ENCODE results near the gene PSMD8.

Gene PSMD8

DNA sequence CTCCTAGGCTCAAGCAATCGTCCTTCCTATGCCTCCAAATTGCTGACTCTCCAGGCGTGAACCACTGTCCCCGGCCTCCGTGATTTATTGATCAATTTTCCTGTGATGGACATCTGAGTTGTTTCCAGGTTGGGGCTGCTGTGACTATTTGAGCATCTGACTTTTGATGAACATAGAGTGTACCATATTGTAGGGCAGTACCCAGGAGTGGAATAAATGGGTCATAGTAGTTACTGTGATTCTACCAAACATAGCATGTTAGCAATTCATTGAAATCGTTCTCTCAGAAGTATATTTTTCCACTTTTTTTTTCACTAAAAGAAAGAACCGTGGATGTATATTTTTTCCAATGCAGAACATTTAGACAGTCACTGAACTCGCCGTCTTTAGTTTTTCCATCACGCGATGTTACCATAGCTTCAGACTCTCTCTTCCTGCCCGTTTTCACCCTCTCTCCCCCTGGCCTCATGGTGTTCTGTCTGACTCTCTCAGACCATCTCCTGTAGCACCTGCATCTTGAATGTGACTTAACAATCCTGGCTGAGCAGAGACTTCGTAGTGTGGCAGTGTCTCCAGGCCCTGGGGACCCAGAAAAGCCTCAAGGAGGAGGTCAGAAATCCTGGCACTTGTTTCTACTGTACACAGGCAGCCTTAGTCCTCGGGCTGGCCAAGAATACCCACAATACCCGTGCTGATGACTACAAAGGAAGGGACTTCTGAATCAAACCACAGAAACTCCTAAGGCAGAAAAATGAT lies 54.9 kb downstream of the PSMD8 start:
- Mint-ChIP-seq H3K4me3 (peak overlapping the region in 1 of 2 donors; percentile 6), H3K27ac (peak overlapping the region; percentile 40 to 89), H3K4me1 (peaks cover 42% of the 10 kb centered on the region), H3K27me3 (peaks cover 41% of the 10 kb centered on the region), H3K9me3 (no peaks in the 10 kb centered on the region)
- DNase-seq (no peak), ATAC-seq (no peak)

DNA sequence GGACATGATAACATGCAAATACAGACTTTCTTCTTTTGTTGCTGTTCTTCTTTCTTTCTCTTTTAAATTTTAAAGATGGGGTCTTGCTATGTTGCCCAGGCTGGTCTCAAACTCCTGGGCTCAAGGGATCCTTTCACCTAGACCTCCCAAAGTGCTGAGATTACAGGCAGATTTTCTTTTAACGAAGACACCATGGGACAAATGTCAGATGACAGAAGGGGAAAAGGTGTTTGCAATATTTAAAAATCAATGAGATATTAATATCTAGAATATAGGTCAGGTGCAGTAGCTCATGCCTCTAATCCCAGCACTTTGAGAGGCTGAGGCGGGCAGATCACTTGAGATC lies 55.4 kb downstream of the PSMD8 start:
- Mint-ChIP-seq H3K27me3 (peaks cover 46% of the 10 kb centered on the region), H3K9me3 (no peaks in the 10 kb centered on the region), H3K4me3 (peak overlapping the region in 1 of 2 donors; percentile 6), H3K27ac (peak overlapping the region in 1 of 2 donors; percentile 89), H3K4me1 (peaks cover 47% of the 10 kb centered on the region)
- DNase-seq (no peak), ATAC-seq (no peak)

DNA sequence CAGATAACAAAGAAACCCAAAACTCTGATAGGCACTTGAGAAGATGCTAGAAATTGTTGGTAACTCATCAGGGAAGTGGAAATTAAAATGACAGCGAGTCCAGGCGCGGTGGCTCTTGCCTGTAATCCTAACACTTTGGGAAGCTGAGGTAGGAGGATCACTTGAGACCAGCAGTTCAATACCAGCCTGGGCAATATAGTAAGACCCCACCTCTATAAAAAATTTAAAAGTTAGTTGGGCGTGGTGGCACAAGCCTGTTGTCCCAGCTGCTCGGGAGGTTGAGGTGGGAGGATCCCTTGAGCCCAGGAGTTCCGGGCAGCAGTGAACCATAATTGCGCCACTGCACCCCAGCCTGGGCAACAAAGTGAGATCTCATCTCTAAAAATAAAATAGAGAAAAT lies 56.6 kb downstream of the PSMD8 start:
- Mint-ChIP-seq H3K9me3 (no peaks in the 10 kb centered on the region), H3K27ac (no peak overlapping the region), H3K4me1 (peaks cover 38% of the 10 kb centered on the region), H3K4me3 (no peak overlapping the region), H3K27me3 (peaks cover 45% of the 10 kb centered on the region)
- no peak for DNase-seq
- ATAC-seq: no peak

DNA sequence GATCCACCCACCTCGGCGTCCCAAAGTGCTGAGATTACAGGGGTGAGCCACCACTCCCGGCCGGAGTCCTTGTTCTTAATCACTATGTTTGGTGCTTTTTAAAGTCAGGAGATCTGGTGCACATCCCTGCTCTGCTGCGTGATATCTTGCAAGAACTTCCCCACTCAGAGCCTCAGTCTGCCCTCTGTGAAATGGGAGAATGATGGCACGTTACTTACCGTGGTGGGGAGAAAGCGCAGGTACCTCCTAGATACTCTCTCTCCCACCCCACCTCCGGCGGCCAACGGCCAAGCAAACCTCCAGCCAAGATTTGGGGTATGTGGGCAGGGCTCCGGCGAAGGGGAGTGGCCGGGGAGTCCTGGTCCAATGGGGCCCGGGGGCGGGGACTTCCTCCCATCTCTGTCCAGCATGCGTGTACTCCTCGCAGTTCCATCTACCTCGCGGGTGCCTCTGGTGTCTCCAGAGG lies 58.9 kb downstream of the PSMD8 start, which contains the start of gene RYR1:
Gene RYR1, plus strand, starts transcription at position 424 of the 466 bp plus-strand sequence. CDS start 139 bp downstream, outside the sequence.
- peaks cover 30% of the 10 kb centered on the region for H3K4me1 Mint-ChIP-seq
- peaks cover 58% of the 10 kb centered on the region for H3K27me3 Mint-ChIP-seq
- DNase-seq (peak in 1 of 2 donors; percentile 37), ATAC-seq (peak; percentile 81)
- H3K27ac Mint-ChIP-seq: peak within 1 kb of the TSS in 1 of 2 donors; percentile 48
- H3K4me3 Mint-ChIP-seq: peak within 1 kb of the TSS; percentile 68 to 76
- H3K9me3 Mint-ChIP-seq: no peaks in the 10 kb centered on the region

Data from stimulated activated naive CD8-positive, alpha-beta T cell treated with anti-CD3 and anti-CD28 coated beads, Interleukin-15, amount 100 ng/mL, for 72 hours (primary cell).